Neural progenitor cell (in vitro differentiated cells): ENCODE measurements around the gene VAPB. TPM values are rescaled to one million over a fixed set of nuclear protein-coding genes. Genes with fewer than 3 reads are reported as not detected.

Experiments used
- DNase-seq: peaks from one replicate; pipeline ENCODE4 v3.0.0-alpha.2; 2016; ENCODE audit warnings: low spot score
- H2AFZ ChIP-seq: fragments of 200-600 bp; sonication (generic); replicated peaks from 2 replicates; pipeline ENCODE4 v1.6.1; 2016; ENCODE audit warnings: antibody characterized with exemption
- H3F3A ChIP-seq: fragments of 200-600 bp; sonication (generic); 2 replicates; pipeline ENCODE4 v1.6.1; 2016; ENCODE audit warnings: antibody characterized with exemption, low read depth
- H3K27ac ChIP-seq: fragments of 200-600 bp; sonication (generic); 2 replicates; pipeline ENCODE4 v1.5.1; 2016; ENCODE audit warnings: mild to moderate bottlenecking
- H3K27me3 ChIP-seq: fragments of 200-600 bp; sonication (generic); 2 replicates; pipeline ENCODE4 v1.6.1; 2016; ENCODE audit warnings: mild to moderate bottlenecking, moderate library complexity
- H3K36me3 ChIP-seq: fragments of 200-600 bp; sonication (generic); 2 replicates; pipeline ENCODE4 v1.5.1; 2016
- H3K4me1 ChIP-seq: fragments of 200-600 bp; sonication (generic); 2 replicates; pipeline ENCODE4 v1.6.1; 2016; ENCODE audit warnings: mixed run types
- H3K4me2 ChIP-seq: fragments of 200-600 bp; sonication (generic); 2 replicates; pipeline ENCODE4 v1.6.1; 2016
- H3K4me3 ChIP-seq: fragments of 200-600 bp; sonication (generic); 2 replicates; pipeline ENCODE4 v1.5.1; 2016
- H3K79me2 ChIP-seq: fragments of 200-600 bp; sonication (generic); 2 replicates; pipeline ENCODE4 v1.6.1; 2016; ENCODE audit warnings: low read depth
- H3K9ac ChIP-seq: fragments of 200-600 bp; sonication (generic); 2 replicates; pipeline ENCODE4 v1.6.1; 2016
- H3K9me3 ChIP-seq: fragments of 200-600 bp; sonication (generic); 2 replicates; pipeline ENCODE4 v1.5.1; 2016; ENCODE audit warnings: low read depth
- H4K20me1 ChIP-seq: fragments of 200-600 bp; sonication (generic); 2 replicates; pipeline ENCODE4 v1.6.1; 2016; ENCODE audit warnings: low read depth
- H3K27ac Mint-ChIP-seq: 3 replicates; pipeline ENCODE4 v1.8.0; 2021; ENCODE audit warnings: mixed read lengths
- H3K27me3 Mint-ChIP-seq: 2 replicates; pipeline ENCODE4 v1.8.0; 2022; ENCODE audit warnings: low read depth, mild to moderate bottlenecking, inconsistent platforms, moderate library complexity, mixed read lengths; ENCODE audit not compliant: insufficient read depth
- H3K36me3 Mint-ChIP-seq: 3 replicates; pipeline ENCODE4 v1.8.0; 2021; ENCODE audit warnings: mixed read lengths
- H3K4me1 Mint-ChIP-seq: 3 replicates; pipeline ENCODE4 v1.8.0; 2021; ENCODE audit warnings: mixed read lengths
- H3K4me3 Mint-ChIP-seq: 3 replicates; pipeline ENCODE4 v1.8.0; 2021; ENCODE audit warnings: mild to moderate bottlenecking, moderate library complexity, mixed read lengths
- H3K9me3 Mint-ChIP-seq: 3 replicates; pipeline ENCODE4 v1.8.0; 2020; ENCODE audit warnings: mixed read lengths
- EZH2 ChIP-seq: fragments of 200-600 bp; sonication (generic); IDR thresholded peaks from 2 replicates; pipeline ENCODE4 v1.6.1; 2017; ENCODE audit warnings: antibody characterized with exemption, mild to moderate bottlenecking, moderate library complexity
- EZH2phosphoT487 ChIP-seq: fragments of 200-600 bp; sonication (generic); IDR thresholded peaks from 2 replicates; pipeline ENCODE4 v1.6.1; 2017; ENCODE audit warnings: antibody characterized with exemption
- total RNA-seq: library from RNA; depleted of rRNA; stranded (reverse); fragments of >200 nt; gene quantifications from 2 replicates; pipeline ENCODE4 v1.2.3, GENCODE V29; 2015; ENCODE audit warnings: low replicate concordance
- TF ChIP-seq, protein P1 (sequence below): fragments of 200-600 bp; sonication (generic); IDR thresholded peaks from 2 replicates; pipeline ENCODE4 v1.5.1; 2017; ENCODE audit warnings: antibody characterized with exemption, mild to moderate bottlenecking

Gene VAPB
- total RNA-seq, 1 donor from 2014 or later, result 31.9 TPM

DNA sequence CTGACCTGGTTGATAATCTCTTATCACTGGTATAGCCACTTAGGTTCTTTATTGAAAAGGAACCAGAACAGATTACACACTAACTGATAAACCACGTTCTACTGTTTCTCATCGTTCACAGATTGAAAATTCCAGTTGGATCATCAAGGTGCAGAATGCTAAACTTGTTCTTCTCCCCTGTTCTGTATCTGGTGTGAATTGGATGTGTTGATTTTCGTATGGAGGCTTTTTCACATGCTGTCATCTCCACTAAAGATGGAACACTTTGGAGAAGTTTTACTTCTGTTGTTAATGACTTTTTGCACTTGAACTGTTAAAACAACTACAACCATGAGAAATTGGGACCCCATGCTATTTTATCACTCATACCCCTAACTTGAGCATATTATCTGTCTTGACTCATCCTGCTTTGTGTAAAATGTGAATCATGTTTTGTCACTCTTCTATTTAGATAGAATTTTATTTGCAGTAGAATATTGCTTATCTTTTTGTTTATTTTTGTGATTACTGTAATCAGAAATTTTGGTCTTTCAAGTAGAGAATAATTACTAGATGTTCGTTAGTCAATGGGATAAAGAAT, 17.5 kb downstream of the VAPB start:
- H3K4me1 Mint-ChIP-seq, result peaks cover 2% of the 10 kb centered on the region
- H2AFZ ChIP-seq, result no peak overlapping the region
- H3K4me3 Mint-ChIP-seq, result no peak overlapping the region
- H3K4me1 ChIP-seq, result peaks cover 21% of the 10 kb centered on the region
- H3K36me3 ChIP-seq, result no peaks in the 10 kb centered on the region
- H3K27ac Mint-ChIP-seq, result no peak overlapping the region
- DNase-seq, result no peak
- H3K27me3 ChIP-seq, result no peaks in the 10 kb centered on the region
- no peak overlapping the region for H3K4me2 ChIP-seq
- H3K4me3 ChIP-seq, result no peak overlapping the region
- no peak overlapping the region for H3K9ac ChIP-seq
- no peak overlapping the region for H3K27ac ChIP-seq
- no peaks in the 10 kb centered on the region for H3K27me3 Mint-ChIP-seq
- TF ChIP-seq, protein P1, sequence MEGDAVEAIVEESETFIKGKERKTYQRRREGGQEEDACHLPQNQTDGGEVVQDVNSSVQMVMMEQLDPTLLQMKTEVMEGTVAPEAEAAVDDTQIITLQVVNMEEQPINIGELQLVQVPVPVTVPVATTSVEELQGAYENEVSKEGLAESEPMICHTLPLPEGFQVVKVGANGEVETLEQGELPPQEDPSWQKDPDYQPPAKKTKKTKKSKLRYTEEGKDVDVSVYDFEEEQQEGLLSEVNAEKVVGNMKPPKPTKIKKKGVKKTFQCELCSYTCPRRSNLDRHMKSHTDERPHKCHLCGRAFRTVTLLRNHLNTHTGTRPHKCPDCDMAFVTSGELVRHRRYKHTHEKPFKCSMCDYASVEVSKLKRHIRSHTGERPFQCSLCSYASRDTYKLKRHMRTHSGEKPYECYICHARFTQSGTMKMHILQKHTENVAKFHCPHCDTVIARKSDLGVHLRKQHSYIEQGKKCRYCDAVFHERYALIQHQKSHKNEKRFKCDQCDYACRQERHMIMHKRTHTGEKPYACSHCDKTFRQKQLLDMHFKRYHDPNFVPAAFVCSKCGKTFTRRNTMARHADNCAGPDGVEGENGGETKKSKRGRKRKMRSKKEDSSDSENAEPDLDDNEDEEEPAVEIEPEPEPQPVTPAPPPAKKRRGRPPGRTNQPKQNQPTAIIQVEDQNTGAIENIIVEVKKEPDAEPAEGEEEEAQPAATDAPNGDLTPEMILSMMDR, result no peak
- TF ChIP-seq EZH2phosphoT487, result no peak
- TF ChIP-seq EZH2, result no peak
- peaks cover 7% of the 10 kb centered on the region for H3F3A ChIP-seq
- H4K20me1 ChIP-seq, result peaks cover 73% of the 10 kb centered on the region
- peaks cover 11% of the 10 kb centered on the region for H3K36me3 Mint-ChIP-seq
- H3K9me3 Mint-ChIP-seq, result peaks cover 2% of the 10 kb centered on the region
- H3K79me2 ChIP-seq, result peaks cover 100% of the 10 kb centered on the region
- H3K9me3 ChIP-seq, result no peaks in the 10 kb centered on the region

GRCh38 chr20:58407201-58407873, 18.3 kb downstream of the VAPB start:
- H3K9me3 Mint-ChIP-seq, result peaks cover 6% of the 10 kb centered on the region
- peaks cover 14% of the 10 kb centered on the region for H3K36me3 Mint-ChIP-seq
- TF ChIP-seq, protein P1, result no peak
- no peak for TF ChIP-seq EZH2
- no peak for TF ChIP-seq EZH2phosphoT487
- H3K9me3 ChIP-seq, result no peaks in the 10 kb centered on the region
- no peaks in the 10 kb centered on the region for H3K27me3 ChIP-seq
- H3K4me1 Mint-ChIP-seq, result peaks cover 2% of the 10 kb centered on the region
- H3K27ac Mint-ChIP-seq, result no peak overlapping the region
- DNase-seq, result no peak
- H3K27ac ChIP-seq, result no peak overlapping the region
- H3K79me2 ChIP-seq, result peaks cover 100% of the 10 kb centered on the region
- no peaks in the 10 kb centered on the region for H3K36me3 ChIP-seq
- H3K9ac ChIP-seq, result no peak overlapping the region
- H3K4me3 ChIP-seq, result no peak overlapping the region
- peaks cover 65% of the 10 kb centered on the region for H4K20me1 ChIP-seq
- H2AFZ ChIP-seq, result no peak overlapping the region
- H3F3A ChIP-seq, result peaks cover 11% of the 10 kb centered on the region
- H3K4me1 ChIP-seq, result peaks cover 21% of the 10 kb centered on the region
- no peaks in the 10 kb centered on the region for H3K27me3 Mint-ChIP-seq
- no peak overlapping the region for H3K4me3 Mint-ChIP-seq
- H3K4me2 ChIP-seq, result no peak overlapping the region

- H3K4me3 ChIP-seq, result no peak overlapping the region
- no peak overlapping the region for H3K4me3 Mint-ChIP-seq
These were observed 19.0 kb downstream of the VAPB start for GRCh38 chr20:58407966-58408557.

More at GRCh38 chr20:58407966-58408557, 19.0 kb downstream of the VAPB start:
- Histone ChIP-seq H2AFZ (no peak overlapping the region), H3K27ac (no peak overlapping the region), H3F3A (peaks cover 15% of the 10 kb centered on the region), H3K9ac (no peak overlapping the region), H3K79me2 (peaks cover 99% of the 10 kb centered on the region), H3K27me3 (no peaks in the 10 kb centered on the region), H3K36me3 (no peaks in the 10 kb centered on the region), H3K9me3 (no peaks in the 10 kb centered on the region), H3K4me2 (no peak overlapping the region), H3K4me1 (peaks cover 21% of the 10 kb centered on the region), H4K20me1 (peaks cover 58% of the 10 kb centered on the region)
- Mint-ChIP-seq H3K4me1 (peaks cover 2% of the 10 kb centered on the region), H3K27ac (no peak overlapping the region), H3K36me3 (peaks cover 17% of the 10 kb centered on the region), H3K9me3 (peaks cover 11% of the 10 kb centered on the region), H3K27me3 (no peaks in the 10 kb centered on the region)
- TF ChIP-seq EZH2, result no peak
- no peak for TF ChIP-seq EZH2phosphoT487
- TF ChIP-seq, protein P1, result no peak
- no peak for DNase-seq
